Measurements from ENCODE around the gene NFATC2IP.

DNA sequence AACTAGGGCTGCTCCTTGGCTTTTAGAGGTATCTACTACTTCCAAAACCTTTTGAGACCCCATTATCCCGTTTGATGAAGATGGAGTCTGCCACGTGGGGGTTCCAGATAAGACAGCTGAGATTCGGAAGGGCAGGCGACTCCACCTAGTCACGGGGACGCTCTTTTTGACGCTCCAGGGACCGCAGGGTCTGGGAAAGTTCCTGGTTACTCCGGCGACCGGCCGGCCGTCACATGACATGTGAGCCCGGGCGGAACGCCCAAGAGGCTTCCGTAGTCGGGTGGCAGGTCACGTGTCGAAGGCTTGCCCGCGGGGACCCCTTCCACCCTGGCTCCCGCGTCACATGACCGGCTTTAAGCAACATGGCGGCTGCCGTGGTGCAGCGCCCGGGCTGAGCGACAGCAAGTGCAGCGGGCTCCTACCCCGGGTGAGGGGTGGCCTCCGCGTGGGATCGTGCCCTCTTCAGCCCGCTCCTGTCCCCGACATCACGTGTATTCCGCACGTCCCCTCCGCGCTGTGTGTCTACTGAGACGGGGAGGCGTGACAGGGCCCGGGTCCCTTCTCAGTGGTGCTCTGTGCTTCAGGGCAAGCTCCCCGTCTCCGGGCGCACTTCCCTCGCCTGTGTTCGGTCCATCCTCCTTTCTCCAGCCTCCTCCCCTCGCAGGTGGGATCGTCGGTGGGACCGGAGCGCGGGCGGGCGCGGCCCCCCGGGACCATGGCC is 23.9 kb downstream of the NFATC2IP start, which contains the start of gene SPNS1:
- TF ChIP-seq EZH2 (IDR thresholded peaks at IDR 0.05; ENCODE audit: insufficient read depth, poor library complexity, severe bottlenecking), result no peak
- no peak for TF ChIP-seq EZH2phosphoT487 (IDR thresholded peaks at IDR 0.05; ENCODE audit: insufficient read depth, low read depth)

All from GM23248 (cell line).